Breast epithelium (tissue), 4 donors: ENCODE results near the gene MDH1B. TPM values are rescaled to one million over a fixed set of nuclear protein-coding genes. Genes with fewer than 3 reads are reported as not detected.
"Not testable (repeated sequence)": the region's sequence is repeated elsewhere in the genome, so short reads cannot be mapped to it uniquely, and the experiment has no call there.

Source experiments
- DNase-seq, 2 donors: peaks; one replicate each; pipeline ENCODE4 v3.0.0-alpha.2; 2019; ENCODE audit warnings: low spot score in 2 of 2
- H3K27ac ChIP-seq, 2 donors: fragments of 200-600 bp; sonication (generic) in 1 of 2; one replicate each; pipeline ENCODE4 v1.5.1; 2016 to 2019; ENCODE audit warnings: mild to moderate bottlenecking in 1 of 2
- H3K27me3 ChIP-seq, 2 donors: fragments of 200-600 bp; sonication (generic) in 1 of 2; one replicate each; pipeline versions ENCODE4 v1.5.1 to v1.6.0; 2017 to 2019; ENCODE audit warnings: control low read depth in 1 of 2, mild to moderate bottlenecking in 1 of 2
- H3K36me3 ChIP-seq: fragments of 200-600 bp; one replicate; pipeline ENCODE4 v1.5.1; 2019
- H3K4me1 ChIP-seq, 2 donors: fragments of 200-600 bp; sonication (generic); one replicate each; pipeline ENCODE4 v1.5.1; 2016 to 2019; ENCODE audit warnings: control low read depth in 1 of 2
- H3K4me3 ChIP-seq, 3 donors: fragments of 200-600 bp; sonication (generic); 1 replicate in 2 of 3; 2 replicates in 1 of 3; pipeline ENCODE4 v1.5.1; 2016 to 2019; ENCODE audit warnings: mild to moderate bottlenecking in 3 of 3, moderate library complexity in 2 of 3
- H3K9me3 ChIP-seq, 2 donors: fragments of 200-600 bp; sonication (generic) in 1 of 2; one replicate each; pipeline ENCODE4 v1.5.1; 2016 to 2019; ENCODE audit warnings: control low read depth in 1 of 2
- CTCF ChIP-seq, 3 donors: fragments of 450-650 bp; IDR thresholded peaks; one replicate each; pipeline ENCODE4 v1.5.1; 2016 to 2017; ENCODE audit warnings: antibody characterized with exemption in 3 of 3, mild to moderate bottlenecking in 3 of 3, moderate library complexity in 3 of 3
- POLR2A ChIP-seq: fragments of 450-650 bp; IDR thresholded peaks from one replicate; pipeline ENCODE4 v1.6.1; 2016; ENCODE audit warnings: antibody characterized with exemption, mild to moderate bottlenecking, moderate library complexity
- POLR2AphosphoS5 ChIP-seq, 3 donors: sonication (generic); formaldehyde crosslinking; IDR thresholded peaks; one replicate each; pipeline ENCODE4 v1.6.1; 2017; ENCODE audit warnings: antibody characterized with exemption in 3 of 3
- intact Hi-C: fragments of 100-400 bp; cut with DNase I; formaldehyde crosslinking; loops from one replicate; pipeline ENCODE4 v1.15.1; 2023; ENCODE audit warnings: low total_unique reads
- total RNA-seq, 3 donors: library from RNA; depleted of rRNA; stranded (reverse); fragments of >200 nt; gene quantifications; one replicate each; pipeline ENCODE4 v1.1.0, GENCODE V29; 2016

The MDH1B gene
- 1 to 10 TPM in 2 of 3 donors, under 1 TPM in 1; 0.64 to 4.7 (median 2.0) TPM for total RNA-seq

GRCh38 chr2:206765242-206766056 lies at the start of gene MDH1B, which contains the start of gene FASTKD2:
Gene MDH1B, minus strand, starts transcription at chr2:206765328. Its CDS starts 57 bp downstream, at chr2:206765271.
Gene FASTKD2, plus strand, starts transcription at chr2:206765606. Its CDS starts 1,088 bp downstream, at chr2:206766694.
- H3K27me3 ChIP-seq: no peaks in the 10 kb centered on the region
- H3K9me3 ChIP-seq: no peaks in the 10 kb centered on the region
- no peaks in the 10 kb centered on the region for H3K36me3 ChIP-seq
- H3K4me3 ChIP-seq: peak within 1 kb of the TSS; percentile 73 to 85 (median 83)
- intact Hi-C loops: no loop called here
- H3K27ac ChIP-seq: peak within 1 kb of the TSS; percentile 91 to 94
- no peaks in the 10 kb centered on the region for H3K4me1 ChIP-seq
- TF ChIP-seq POLR2A: no peak
- peak; percentile 62 to 92 (median 91) for TF ChIP-seq POLR2AphosphoS5 (IDR thresholded peaks at IDR 0.05)
- DNase-seq: peak; percentile 69 to 74

DNA sequence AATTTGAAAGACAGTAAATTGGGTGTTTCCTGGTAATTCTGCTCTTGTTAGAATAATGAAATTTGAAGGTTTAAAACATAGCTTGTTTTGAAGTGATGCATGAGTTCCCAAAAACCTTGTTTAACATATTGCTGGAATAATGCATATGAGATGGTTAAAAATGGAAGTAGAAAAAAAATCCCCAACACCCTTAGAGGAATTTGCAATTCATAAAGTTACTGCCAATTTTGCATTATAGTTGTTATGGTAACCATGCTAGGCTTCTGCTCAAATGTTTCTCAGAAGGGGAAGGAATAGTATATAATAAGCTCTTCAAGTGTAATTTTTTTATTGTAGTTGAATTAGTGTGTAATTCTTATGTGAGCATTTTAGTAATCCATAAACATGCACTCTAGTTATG lies 49.4 kb upstream of the MDH1B start:
- intact Hi-C loops: no loop called here

GRCh38 chr2:206812471-206812870 lies 47.3 kb upstream of the MDH1B start:
- intact Hi-C loops, H3K4me1 ChIP-seq, H3K27me3 ChIP-seq, H3K9me3 ChIP-seq, H3K36me3 ChIP-seq, H3K4me3 ChIP-seq, DNase-seq, H3K27ac ChIP-seq: not testable (repeated sequence)

More for the DNA sequence above, 49.4 kb upstream of the MDH1B start:
- Histone ChIP-seq H3K27me3 (no peaks in the 10 kb centered on the region), H3K4me3 (no peak overlapping the region), H3K27ac (no peak overlapping the region), H3K4me1 (no peaks in the 10 kb centered on the region), H3K9me3 (no peaks in the 10 kb centered on the region), H3K36me3 (no peaks in the 10 kb centered on the region)
- DNase-seq: no peak
- TF ChIP-seq CTCF (IDR thresholded peaks at IDR 0.05) (no peak), POLR2AphosphoS5 (IDR thresholded peaks at IDR 0.05) (no peak), POLR2A (no peak)

GRCh38 chr2:206807624-206808023 lies 42.5 kb upstream of the MDH1B start:
- H3K27ac ChIP-seq, intact Hi-C loops, H3K4me3 ChIP-seq, H3K4me1 ChIP-seq, H3K9me3 ChIP-seq, H3K27me3 ChIP-seq, DNase-seq, H3K36me3 ChIP-seq: not testable (repeated sequence)

GRCh38 chr2:206805887-206806607 lies 40.9 kb upstream of the MDH1B start:
- no peak overlapping the region for H3K4me3 ChIP-seq
- intact Hi-C loops: no loop called here
- no peak for TF ChIP-seq POLR2A
- TF ChIP-seq POLR2AphosphoS5 (IDR thresholded peaks at IDR 0.05): no peak
- no peak for TF ChIP-seq CTCF (IDR thresholded peaks at IDR 0.05)
- DNase-seq: no peak
- no peaks in the 10 kb centered on the region for H3K4me1 ChIP-seq
- H3K36me3 ChIP-seq: no peaks in the 10 kb centered on the region
- no peaks in the 10 kb centered on the region for H3K9me3 ChIP-seq
- H3K27me3 ChIP-seq: no peaks in the 10 kb centered on the region
- no peak overlapping the region for H3K27ac ChIP-seq

- Histone ChIP-seq H3K27me3 (no peaks in the 10 kb centered on the region), H3K4me3 (no peak overlapping the region), H3K27ac (no peak overlapping the region), H3K9me3 (no peaks in the 10 kb centered on the region), H3K36me3 (no peaks in the 10 kb centered on the region), H3K4me1 (no peaks in the 10 kb centered on the region)
- TF ChIP-seq POLR2A: no peak
- TF ChIP-seq POLR2AphosphoS5 (IDR thresholded peaks at IDR 0.05): no peak
- TF ChIP-seq CTCF (IDR thresholded peaks at IDR 0.05): no peak
- no peak for DNase-seq
- intact Hi-C loops: no loop called here
Measured at GRCh38 chr2:206804326-206804725, 39.2 kb upstream of the MDH1B start.
